Endodermal cell (in vitro differentiated cells): ENCODE data around the gene MAB21L3. TPM values are rescaled to one million over a fixed set of nuclear protein-coding genes. Genes with fewer than 3 reads are reported as not detected.

ENCODE experiments used
- DNase-seq: peaks from one replicate; pipeline ENCODE4 v3.0.0-alpha.2; 2017
- H3K27ac ChIP-seq: 2 replicates; pipeline ENCODE4 v1.5.1; 2013; ENCODE audit warnings: mild to moderate bottlenecking, low read depth, low read length, moderate library complexity
- H3K27me3 ChIP-seq: 2 replicates; pipeline ENCODE4 v1.6.1; 2013; ENCODE audit warnings: mild to moderate bottlenecking, low read length, moderate library complexity; ENCODE audit not compliant: insufficient read depth, control insufficient read depth, poor library complexity, severe bottlenecking
- H3K36me3 ChIP-seq: 2 replicates; pipeline ENCODE4 v1.7.0; 2013; ENCODE audit warnings: mild to moderate bottlenecking, low read length, moderate library complexity; ENCODE audit not compliant: control insufficient read depth, insufficient read depth
- H3K4me1 ChIP-seq: one replicate; pipeline ENCODE4 v1.7.0; 2013; ENCODE audit warnings: low read length; ENCODE audit not compliant: control insufficient read depth, insufficient read depth
- H3K4me3 ChIP-seq: 2 replicates; pipeline ENCODE4 v1.5.1; 2013; ENCODE audit warnings: mild to moderate bottlenecking, low read length, moderate library complexity
- H3K9ac ChIP-seq: 2 replicates; pipeline ENCODE4 v1.6.1; 2013; ENCODE audit warnings: mild to moderate bottlenecking, low read length, moderate library complexity; ENCODE audit not compliant: poor library complexity, severe bottlenecking; ENCODE audit errors: extremely low read depth
- H3K9me3 ChIP-seq: 2 replicates; pipeline ENCODE4 v1.6.1; 2013; ENCODE audit warnings: mild to moderate bottlenecking, low read length, moderate library complexity; ENCODE audit not compliant: control insufficient read depth
- H3K27ac Mint-ChIP-seq: 2 replicates; pipeline ENCODE4 v1.8.0; 2020; ENCODE audit warnings: mixed read lengths
- H3K27me3 Mint-ChIP-seq: 2 replicates; pipeline ENCODE4 v1.8.0; 2021; ENCODE audit warnings: mild to moderate bottlenecking, mixed read lengths; ENCODE audit not compliant: insufficient read depth
- H3K36me3 Mint-ChIP-seq: 2 replicates; pipeline ENCODE4 v1.8.0; 2020; ENCODE audit warnings: low read depth, mixed read lengths
- H3K4me1 Mint-ChIP-seq: 2 replicates; pipeline ENCODE4 v1.8.0; 2020; ENCODE audit warnings: mixed read lengths
- H3K4me3 Mint-ChIP-seq: 2 replicates; pipeline ENCODE4 v1.8.0; 2020; ENCODE audit warnings: mild to moderate bottlenecking, moderate library complexity, mixed read lengths
- H3K9me3 Mint-ChIP-seq: 2 replicates; pipeline ENCODE4 v1.8.0; 2020; ENCODE audit warnings: mild to moderate bottlenecking, mixed read lengths
- CTCF ChIP-seq: fragments of 200-600 bp; sonication (generic); conservative IDR thresholded peaks from 2 replicates; pipeline ENCODE4 v1.5.0; 2021; ENCODE audit warnings: antibody characterized with exemption, mild to moderate bottlenecking
- WGBS, 2 experiments: methylation state at CpG; one replicate each; pipeline versions ENCODE4 v1.1.5 to v1.1.7; 2013; ENCODE audit warnings: missing lambda C conversion rate in 2 of 2, mixed read lengths in 1 of 2; ENCODE audit not compliant: insufficient coverage in 1 of 2, insufficient read length in 1 of 2; 5-methylcytosine and 5-hydroxymethylcytosine counted together
- total RNA-seq, 2 donors: library from RNA; stranded (reverse); fragmentation: NEBNext Ultra II Directional in 1 of 2; extraction: Animal tissue kit (Norgen Biotek cat#: 25700) in 1 of 2; gene quantifications; 2 replicates in 1 of 2; 3 replicates in 1 of 2; pipeline ENCODE4 v1.2.1, GENCODE V29; 2021

Gene MAB21L3
- total RNA-seq, 2 donors from 2014 or later = 0.09 TPM; not detected in 1

GRCh38 chr1:116133696-116134475 is 22.7 kb downstream of the MAB21L3 start:
- Histone ChIP-seq H3K27ac (no peak overlapping the region), H3K4me3 (no peak overlapping the region), H3K9me3 (no peaks in the 10 kb centered on the region), H3K36me3 (no peaks in the 10 kb centered on the region), H3K9ac (no peak overlapping the region), H3K27me3 (peaks cover 29% of the 10 kb centered on the region), H3K4me1 (peaks cover 4% of the 10 kb centered on the region)
- WGBS, 2 experiments = 79 to 85% methylated on average over 7 to 8 of the region's 8 CpGs
- no peak overlapping the region for H3K27ac Mint-ChIP-seq
- no peak overlapping the region for H3K4me3 Mint-ChIP-seq
- peaks cover 7% of the 10 kb centered on the region for H3K4me1 Mint-ChIP-seq
- no peak for DNase-seq
- peaks cover 9% of the 10 kb centered on the region for H3K9me3 Mint-ChIP-seq
- peaks cover 19% of the 10 kb centered on the region for H3K27me3 Mint-ChIP-seq
- peak; percentile 63 for TF ChIP-seq CTCF
- H3K36me3 Mint-ChIP-seq = no peaks in the 10 kb centered on the region

- 84 to 87% methylated on average over 2 of the region's 2 CpGs for WGBS, 2 experiments
These were observed 23.2 kb downstream of the MAB21L3 start for GRCh38 chr1:116134476-116134773.

GRCh38 chr1:116138277-116138792 is 27.1 kb downstream of the MAB21L3 start:
- Histone ChIP-seq H3K9me3 (peaks cover 9% of the 10 kb centered on the region), H3K4me1 (no peaks in the 10 kb centered on the region), H3K27ac (no peak overlapping the region), H3K9ac (no peak overlapping the region), H3K4me3 (no peak overlapping the region), H3K36me3 (no peaks in the 10 kb centered on the region), H3K27me3 (peaks cover 1% of the 10 kb centered on the region)
- H3K9me3 Mint-ChIP-seq = peaks cover 11% of the 10 kb centered on the region
- no peak for DNase-seq
- no peaks in the 10 kb centered on the region for H3K4me1 Mint-ChIP-seq
- peaks cover 5% of the 10 kb centered on the region for H3K27me3 Mint-ChIP-seq
- 91 to 94% methylated on average over 4 to 7 of the region's 8 CpGs for WGBS, 2 experiments
- no peak for TF ChIP-seq CTCF
- no peaks in the 10 kb centered on the region for H3K36me3 Mint-ChIP-seq
- H3K27ac Mint-ChIP-seq = no peak overlapping the region
- no peak overlapping the region for H3K4me3 Mint-ChIP-seq

More at GRCh38 chr1:116134476-116134773, 23.2 kb downstream of the MAB21L3 start:
- no peak overlapping the region for H3K27ac Mint-ChIP-seq
- Histone ChIP-seq H3K9ac (no peak overlapping the region), H3K4me1 (peaks cover 4% of the 10 kb centered on the region), H3K27ac (no peak overlapping the region), H3K27me3 (peaks cover 23% of the 10 kb centered on the region), H3K36me3 (no peaks in the 10 kb centered on the region), H3K4me3 (no peak overlapping the region), H3K9me3 (no peaks in the 10 kb centered on the region)
- peak; percentile 5 for TF ChIP-seq CTCF
- H3K9me3 Mint-ChIP-seq = peaks cover 10% of the 10 kb centered on the region
- H3K4me3 Mint-ChIP-seq = no peak overlapping the region
- DNase-seq = no peak
- H3K36me3 Mint-ChIP-seq = no peaks in the 10 kb centered on the region
- H3K27me3 Mint-ChIP-seq = peaks cover 14% of the 10 kb centered on the region
- peaks cover 7% of the 10 kb centered on the region for H3K4me1 Mint-ChIP-seq
